HG03575 (cell line): Measurements from ENCODE around the gene PROSER3.
"Not testable (repeated sequence)": the region's sequence is repeated elsewhere in the genome, so short reads cannot be mapped to it uniquely, and the experiment has no call there.

Experiments
- ATAC-seq: cut with Tn5 transposase; IDR thresholded peaks from one replicate; pipeline ENCODE4 v1.9.1; 2021; ENCODE audit not compliant: unreplicated experiment, insufficient number of reproducible peaks, low FRiP score; ENCODE audit errors: extremely low read depth

PROSER3 gene

GRCh38 chr19:35720648-35721047 lies 37.3 kb upstream of the PROSER3 start:
- ATAC-seq, result no peak

- no peak for ATAC-seq
Observed at GRCh38 chr19:35721374-35721773, 36.6 kb upstream of the PROSER3 start.

- no peak for ATAC-seq
Observed at GRCh38 chr19:35722461-35722860, 35.5 kb upstream of the PROSER3 start.

- no peak for ATAC-seq
Observed at GRCh38 chr19:35722897-35723296, 35.1 kb upstream of the PROSER3 start.

- ATAC-seq, result no peak
Observed at GRCh38 chr19:35723671-35724070, 34.3 kb upstream of the PROSER3 start.

- ATAC-seq, result not testable (repeated sequence)
Observed at GRCh38 chr19:35724132-35724531, 33.8 kb upstream of the PROSER3 start.

- no peak for ATAC-seq
Observed at GRCh38 chr19:35724560-35724959, 33.4 kb upstream of the PROSER3 start.

GRCh38 chr19:35725216-35725861 lies 32.6 kb upstream of the PROSER3 start:
- no peak for ATAC-seq

GRCh38 chr19:35727053-35727955 lies 30.7 kb upstream of the PROSER3 start:
- no peak for ATAC-seq

GRCh38 chr19:35727956-35728706 lies 29.8 kb upstream of the PROSER3 start:
- ATAC-seq, result no peak

- ATAC-seq, result no peak
Observed at GRCh38 chr19:35729021-35729420, 29.0 kb upstream of the PROSER3 start.

GRCh38 chr19:35729763-35730162 lies 28.2 kb upstream of the PROSER3 start:
- no peak for ATAC-seq

GRCh38 chr19:35730326-35730725 lies 27.6 kb upstream of the PROSER3 start:
- no peak for ATAC-seq

GRCh38 chr19:35731353-35731752 lies 26.6 kb upstream of the PROSER3 start:
- no peak for ATAC-seq

- ATAC-seq, result no peak
Observed at GRCh38 chr19:35731779-35732405, 26.1 kb upstream of the PROSER3 start.

- no peak for ATAC-seq
Observed at GRCh38 chr19:35732540-35733179, 25.3 kb upstream of the PROSER3 start.

- ATAC-seq, result no peak
Observed at GRCh38 chr19:35733180-35734125, 24.5 kb upstream of the PROSER3 start.

- no peak for ATAC-seq
Observed at GRCh38 chr19:35734273-35734672, 23.7 kb upstream of the PROSER3 start.
